ENCODE results near the gene KRT3.

The KRT3 gene

GRCh38 chr12:52818887-52819420, 23.0 kb upstream of the KRT3 start:
- Histone ChIP-seq H3K27me3 (ENCODE audit: control insufficient read depth in 1 of 2, insufficient read depth in 2 of 2, low read length in 2 of 2) (peaks cover 4 to 8% of the 10 kb centered on the region in 2 donors), H3K27ac (ENCODE audit: low read length) (no peak overlapping the region)

GRCh38 chr12:52818388-52818787, 22.5 kb upstream of the KRT3 start:
- Histone ChIP-seq H3K27me3 (ENCODE audit: control insufficient read depth in 1 of 2, insufficient read depth in 2 of 2, low read length in 2 of 2) (peaks cover 4 to 8% of the 10 kb centered on the region in 2 donors), H3K27ac (ENCODE audit: low read length) (no peak overlapping the region), H3K4me3 (ENCODE audit: low read length in 2 of 2) (no peak overlapping the region)

More at GRCh38 chr12:52818887-52819420, 23.0 kb upstream of the KRT3 start:
- no peak overlapping the region for H3K9ac ChIP-seq (ENCODE audit: low read length in 2 of 2)
- H3K4me1 ChIP-seq (ENCODE audit: control insufficient read depth, insufficient read depth, low read length), result peaks cover 4% of the 10 kb centered on the region
- no peaks in the 10 kb centered on the region for H3K36me3 ChIP-seq (ENCODE audit: control insufficient read depth in 2 of 2, insufficient read depth in 2 of 2, low read length in 2 of 2)
- no peak overlapping the region for H3K4me3 ChIP-seq (ENCODE audit: low read length in 2 of 2)
- no peaks in the 10 kb centered on the region for H3K9me3 ChIP-seq (ENCODE audit: control insufficient read depth in 2 of 2, low read length in 2 of 2)

GRCh38 chr12:52817699-52818238, 21.9 kb upstream of the KRT3 start:
- Histone ChIP-seq H3K4me1 (ENCODE audit: control insufficient read depth, insufficient read depth, low read length) (peaks cover 4% of the 10 kb centered on the region), H3K9ac (ENCODE audit: low read length in 2 of 2) (no peak overlapping the region), H3K27ac (ENCODE audit: low read length) (no peak overlapping the region), H3K27me3 (ENCODE audit: control insufficient read depth in 1 of 2, insufficient read depth in 2 of 2, low read length in 2 of 2) (peaks cover 4 to 8% of the 10 kb centered on the region in 2 donors), H3K9me3 (ENCODE audit: control insufficient read depth in 2 of 2, low read length in 2 of 2) (no peaks in the 10 kb centered on the region), H3K36me3 (ENCODE audit: control insufficient read depth in 2 of 2, insufficient read depth in 2 of 2, low read length in 2 of 2) (no peaks in the 10 kb centered on the region), H3K4me3 (ENCODE audit: low read length in 2 of 2) (no peak overlapping the region)

More at GRCh38 chr12:52818388-52818787, 22.5 kb upstream of the KRT3 start:
- Histone ChIP-seq H3K9ac (ENCODE audit: low read length in 2 of 2) (no peak overlapping the region), H3K36me3 (ENCODE audit: control insufficient read depth in 2 of 2, insufficient read depth in 2 of 2, low read length in 2 of 2) (no peaks in the 10 kb centered on the region), H3K9me3 (ENCODE audit: control insufficient read depth in 2 of 2, low read length in 2 of 2) (no peaks in the 10 kb centered on the region), H3K4me1 (ENCODE audit: control insufficient read depth, insufficient read depth, low read length) (peaks cover 4% of the 10 kb centered on the region)

- Histone ChIP-seq H3K27ac (ENCODE audit: low read length) (no peak overlapping the region), H3K9me3 (ENCODE audit: control insufficient read depth in 2 of 2, low read length in 2 of 2) (no peaks in the 10 kb centered on the region), H3K27me3 (ENCODE audit: control insufficient read depth in 1 of 2, insufficient read depth in 2 of 2, low read length in 2 of 2) (peaks cover 4 to 8% of the 10 kb centered on the region in 2 donors), H3K36me3 (ENCODE audit: control insufficient read depth in 2 of 2, insufficient read depth in 2 of 2, low read length in 2 of 2) (no peaks in the 10 kb centered on the region), H3K9ac (ENCODE audit: low read length in 2 of 2) (no peak overlapping the region), H3K4me3 (ENCODE audit: low read length in 2 of 2) (no peak overlapping the region), H3K4me1 (ENCODE audit: control insufficient read depth, insufficient read depth, low read length) (peaks cover under 1% of the 10 kb centered on the region)
These were observed 21.2 kb upstream of the KRT3 start for GRCh38 chr12:52817003-52817698.

- no peak overlapping the region for H3K9ac ChIP-seq (ENCODE audit: low read length in 2 of 2)
- H3K9me3 ChIP-seq (ENCODE audit: control insufficient read depth in 2 of 2, low read length in 2 of 2), result no peaks in the 10 kb centered on the region
- H3K4me1 ChIP-seq (ENCODE audit: control insufficient read depth, insufficient read depth, low read length), result no peaks in the 10 kb centered on the region
- H3K27ac ChIP-seq (ENCODE audit: low read length), result no peak overlapping the region
- peaks cover 4 to 8% of the 10 kb centered on the region in 2 donors for H3K27me3 ChIP-seq (ENCODE audit: control insufficient read depth in 1 of 2, insufficient read depth in 2 of 2, low read length in 2 of 2)
- no peak overlapping the region for H3K4me3 ChIP-seq (ENCODE audit: low read length in 2 of 2)
- H3K36me3 ChIP-seq (ENCODE audit: control insufficient read depth in 2 of 2, insufficient read depth in 2 of 2, low read length in 2 of 2), result no peaks in the 10 kb centered on the region
These were observed 20.0 kb upstream of the KRT3 start for GRCh38 chr12:52815676-52816588.

- no peaks in the 10 kb centered on the region for H3K36me3 ChIP-seq (ENCODE audit: control insufficient read depth in 2 of 2, insufficient read depth in 2 of 2, low read length in 2 of 2)
- no peak overlapping the region for H3K9ac ChIP-seq (ENCODE audit: low read length in 2 of 2)
- peaks cover 4 to 11% of the 10 kb centered on the region in 2 donors for H3K27me3 ChIP-seq (ENCODE audit: control insufficient read depth in 1 of 2, insufficient read depth in 2 of 2, low read length in 2 of 2)
- H3K9me3 ChIP-seq (ENCODE audit: control insufficient read depth in 2 of 2, low read length in 2 of 2), result no peaks in the 10 kb centered on the region
- no peaks in the 10 kb centered on the region for H3K4me1 ChIP-seq (ENCODE audit: control insufficient read depth, insufficient read depth, low read length)
- no peak overlapping the region for H3K4me3 ChIP-seq (ENCODE audit: low read length in 2 of 2)
- H3K27ac ChIP-seq (ENCODE audit: low read length), result no peak overlapping the region
These were observed 19.2 kb upstream of the KRT3 start for GRCh38 chr12:52815161-52815560.

- no peak overlapping the region for H3K9ac ChIP-seq (ENCODE audit: low read length in 2 of 2)
- no peaks in the 10 kb centered on the region for H3K36me3 ChIP-seq (ENCODE audit: control insufficient read depth in 2 of 2, insufficient read depth in 2 of 2, low read length in 2 of 2)
- H3K4me3 ChIP-seq (ENCODE audit: low read length in 2 of 2), result no peak overlapping the region
- peaks cover 0 to 11% of the 10 kb centered on the region in 2 donors for H3K27me3 ChIP-seq (ENCODE audit: control insufficient read depth in 1 of 2, insufficient read depth in 2 of 2, low read length in 2 of 2)
- no peaks in the 10 kb centered on the region for H3K4me1 ChIP-seq (ENCODE audit: control insufficient read depth, insufficient read depth, low read length)
- H3K9me3 ChIP-seq (ENCODE audit: control insufficient read depth in 2 of 2, low read length in 2 of 2), result no peaks in the 10 kb centered on the region
- no peak overlapping the region for H3K27ac ChIP-seq (ENCODE audit: low read length)
These were observed 18.8 kb upstream of the KRT3 start for GRCh38 chr12:52814710-52815155.

GRCh38 chr12:52813885-52814709, 18.2 kb upstream of the KRT3 start, which contains the start of gene KRT4:
KRT4 (minus strand) TSS chr12:52814116; CDS start chr12:52814058, 58 bp downstream.
- Histone ChIP-seq H3K9ac (ENCODE audit: low read length in 2 of 2) (no peak within 1 kb of the TSS), H3K4me3 (ENCODE audit: low read length in 2 of 2) (no peak within 1 kb of the TSS), H3K27me3 (ENCODE audit: control insufficient read depth in 1 of 2, insufficient read depth in 2 of 2, low read length in 2 of 2) (peaks cover 0 to 11% of the 10 kb centered on the region in 2 donors), H3K27ac (ENCODE audit: low read length) (no peak within 1 kb of the TSS), H3K9me3 (ENCODE audit: control insufficient read depth in 2 of 2, low read length in 2 of 2) (no peaks in the 10 kb centered on the region), H3K36me3 (ENCODE audit: control insufficient read depth in 2 of 2, insufficient read depth in 2 of 2, low read length in 2 of 2) (no peaks in the 10 kb centered on the region), H3K4me1 (ENCODE audit: control insufficient read depth, insufficient read depth, low read length) (no peaks in the 10 kb centered on the region)

- Histone ChIP-seq H3K27ac (ENCODE audit: low read length) (no peak overlapping the region), H3K27me3 (ENCODE audit: control insufficient read depth in 1 of 2, insufficient read depth in 2 of 2, low read length in 2 of 2) (peaks cover 6 to 11% of the 10 kb centered on the region in 2 donors), H3K36me3 (ENCODE audit: control insufficient read depth in 2 of 2, insufficient read depth in 2 of 2, low read length in 2 of 2) (no peaks in the 10 kb centered on the region), H3K4me3 (ENCODE audit: low read length in 2 of 2) (no peak overlapping the region), H3K4me1 (ENCODE audit: control insufficient read depth, insufficient read depth, low read length) (no peaks in the 10 kb centered on the region), H3K9me3 (ENCODE audit: control insufficient read depth in 2 of 2, low read length in 2 of 2) (no peaks in the 10 kb centered on the region), H3K9ac (ENCODE audit: low read length in 2 of 2) (no peak overlapping the region)
These were observed 17.4 kb upstream of the KRT3 start for GRCh38 chr12:52813203-52813819.
